ENCODE measurements around the gene JPH4. TPM values are rescaled to one million over a fixed set of nuclear protein-coding genes. Genes with fewer than 3 reads are reported as not detected.

Gene JPH4
- total and polyA plus RNA-seq, 2 donors (not counting 3 experiments of a cell fraction or from before 2014, with no cell fraction given) = 0.06 TPM; not detected in 1

GRCh38 chr14:23555882-23556699 lies 22.5 kb downstream of the JPH4 start, which contains the start of gene THTPA:
TSS of gene THTPA (plus strand) at chr14:23556271. CDS start at chr14:23556758, 487 bp downstream.
- H3K27ac ChIP-seq (ENCODE audit: insufficient read depth, low read depth, low read length) = peak within 1 kb of the TSS; percentile 52
- H3K4me1 ChIP-seq (ENCODE audit: control insufficient read depth, extremely low read depth, insufficient read depth, low read length) = peaks cover 14% of the 10 kb centered on the region
- peak within 1 kb of the TSS; percentile 78 for H2AFZ ChIP-seq (ENCODE audit: low read depth, low read length)
- peak; percentile 74 for TF ChIP-seq POLR2A (IDR thresholded peaks at IDR 0.05; ENCODE audit: low read depth, low read length)
- TF ChIP-seq MYC (IDR thresholded peaks at IDR 0.05; ENCODE audit: low read depth, low read length) = peak; percentile 11
- peak; percentile 74 for TF ChIP-seq POLR2AphosphoS5 (IDR thresholded peaks at IDR 0.05; ENCODE audit: insufficient read depth, low read depth, low read length)
- no peak for TF ChIP-seq FOS (IDR thresholded peaks at IDR 0.05; ENCODE audit: borderline replicate concordance, insufficient read depth, low read length)
- no peak for TF ChIP-seq EZH2 (IDR thresholded peaks at IDR 0.05; ENCODE audit: borderline replicate concordance, low read depth, low read length, severe bottlenecking)
- no peak for TF ChIP-seq MAX (IDR thresholded peaks at IDR 0.05; ENCODE audit: insufficient read depth, insufficient read length)
- TF ChIP-seq JUN (IDR thresholded peaks at IDR 0.05; ENCODE audit: borderline replicate concordance, insufficient read depth, insufficient read length, low read depth) = no peak
- TF ChIP-seq GATA2 (IDR thresholded peaks at IDR 0.05; ENCODE audit: insufficient read depth, insufficient read length, low read depth, low read length) = no peak
- TF ChIP-seq CTCF (IDR thresholded peaks at IDR 0.05; ENCODE audit: extremely low read depth in 1 of 2, insufficient read depth in 1 of 2, low read depth in 1 of 2, low read length in 2 of 2) = no peak
- dilution Hi-C loops (cut with MboI; ENCODE audit: extremely low pct_ligation_motif_present, low sequenced_read_pairs) = no loop called here
- peak; percentile 87 for FAIRE-seq
- DNase-seq (ENCODE audit: low read depth, low spot score) = peak; percentile 91
- peak within 1 kb of the TSS; percentile 63 to 83 (median 79) for H3K4me3 ChIP-seq (replicated peaks in 1 of 3; ENCODE audit: insufficient read depth in 1 of 3, low read depth in 1 of 3, low read length in 3 of 3)
- ChIA-PET CTCF (interaction anchor here (0.9 to 12.3 kb wide), 3 partner anchors 16 to 77 kb away, joined by 3 to 416 read pairs (median 3); no protein-coding TSS in a partner anchor), POLR2A (interaction anchor here (0.6 to 1.1 kb wide), 2 partner anchors 78 to 230 kb away, joined by 3 read pairs; no protein-coding TSS in a partner anchor)
- peak within 1 kb of the TSS; percentile 77 for H3K9ac ChIP-seq (replicated peaks; ENCODE audit: extremely low read depth, insufficient read depth, low read length)
- H4K20me1 ChIP-seq (replicated peaks; ENCODE audit: control insufficient read depth, extremely low read depth, insufficient read depth, low read length) = no peaks in the 10 kb centered on the region
- H3K27me3 ChIP-seq (ENCODE audit: control insufficient read depth in 2 of 2, insufficient read depth in 2 of 2, low read length in 2 of 2) = no peaks in the 10 kb centered on the region
- H3K79me2 ChIP-seq (ENCODE audit: control insufficient read depth, insufficient read depth, low read length) = peaks cover 11% of the 10 kb centered on the region
- BruUV-seq (replicated peaks) = TSS peak; percentile 60
- intact Hi-C loops (cut with micrococcal nuclease) = loop anchor here (1.0 kb wide), 1 partner anchor 87 kb away; the partner anchor contains the start of gene NGDN
- no peaks in the 10 kb centered on the region for H3K9me1 ChIP-seq (replicated peaks; ENCODE audit: control insufficient read depth, extremely low read depth, insufficient read depth, low read length)
- no peaks in the 10 kb centered on the region for H3K9me3 ChIP-seq (replicated peaks; ENCODE audit: control insufficient read depth, insufficient read depth, low read length)
- H3K36me3 ChIP-seq (ENCODE audit: control insufficient read depth in 2 of 2, extremely low read depth in 1 of 2, insufficient read depth in 2 of 2, low read length in 2 of 2) = peaks cover 0 to 9% of the 10 kb centered on the region in 2 experiments
- peak within 1 kb of the TSS; percentile 94 for H3K4me2 ChIP-seq (ENCODE audit: insufficient read depth, low read length)
